Stimulated activated CD4-positive, alpha-beta T cell treated with anti-CD3 and anti-CD28 coated beads, Interleukin-1b, Interleukin-23, amount 100 ng/mL, for 1 hour (primary cell): ENCODE measurements around the gene NADK2.
"Not testable (repeated sequence)": the region's sequence is repeated elsewhere in the genome, so short reads cannot be mapped to it uniquely, and the experiment has no call there.

ENCODE experiments used
- DNase-seq, 2 donors: peaks; one replicate each; pipeline ENCODE4 v3.0.0-alpha.2; 2020; ENCODE audit warnings: low read depth in 2 of 2

The NADK2 gene, protein sequence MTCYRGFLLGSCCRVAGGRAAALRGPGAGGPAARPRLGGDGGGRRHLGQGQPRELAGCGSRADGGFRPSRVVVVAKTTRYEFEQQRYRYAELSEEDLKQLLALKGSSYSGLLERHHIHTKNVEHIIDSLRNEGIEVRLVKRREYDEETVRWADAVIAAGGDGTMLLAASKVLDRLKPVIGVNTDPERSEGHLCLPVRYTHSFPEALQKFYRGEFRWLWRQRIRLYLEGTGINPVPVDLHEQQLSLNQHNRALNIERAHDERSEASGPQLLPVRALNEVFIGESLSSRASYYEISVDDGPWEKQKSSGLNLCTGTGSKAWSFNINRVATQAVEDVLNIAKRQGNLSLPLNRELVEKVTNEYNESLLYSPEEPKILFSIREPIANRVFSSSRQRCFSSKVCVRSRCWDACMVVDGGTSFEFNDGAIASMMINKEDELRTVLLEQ

GRCh38 chr5:36241631-36242533 lies at the start of gene NADK2:
TSS of gene NADK2 (minus strand) at chr5:36241925. CDS start at chr5:36241798, 127 bp downstream.
- peak; percentile 74 to 83 for DNase-seq

DNA sequence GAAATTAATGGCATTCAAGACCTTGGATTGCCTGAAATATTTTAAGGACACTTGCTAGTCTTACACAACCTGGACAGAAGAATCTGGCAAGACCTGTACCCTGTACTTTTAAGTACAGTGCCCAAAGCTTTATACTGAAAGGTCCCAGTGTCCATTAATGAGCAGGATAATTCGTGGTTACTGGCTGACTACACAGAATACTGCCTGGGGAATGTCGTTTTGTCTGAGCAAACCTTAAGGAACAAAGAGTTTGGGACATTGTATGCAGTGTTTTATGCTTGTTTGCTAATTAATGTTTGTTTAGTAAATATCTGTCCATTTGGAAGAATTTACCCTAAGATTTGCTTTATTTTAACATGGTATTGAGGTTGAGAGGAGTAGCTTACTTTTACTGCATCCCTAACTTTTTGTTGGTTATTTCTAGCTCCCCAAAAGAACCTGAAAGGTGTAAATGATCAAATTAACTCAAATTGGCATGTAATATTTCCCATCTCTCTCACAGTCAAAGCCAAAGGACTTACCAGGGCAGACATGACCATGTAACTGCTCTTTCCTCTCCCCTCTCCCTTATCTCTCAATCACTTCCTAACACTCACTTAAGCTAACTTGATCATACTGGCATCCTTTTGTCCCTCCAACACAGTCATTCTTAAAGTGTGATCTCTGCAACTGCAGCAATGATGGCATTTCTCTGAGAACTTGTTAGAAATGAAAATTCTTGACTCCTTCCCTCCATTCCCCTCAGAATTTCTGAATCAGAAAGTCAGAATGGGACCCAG lies 44.3 kb upstream of the NADK2 start:
- DNase-seq: no peak

GRCh38 chr5:36283775-36284174 lies 42.0 kb upstream of the NADK2 start:
- not testable (repeated sequence) for DNase-seq

- no peak for DNase-seq
These were observed 39.9 kb upstream of the NADK2 start for GRCh38 chr5:36281626-36282025.

GRCh38 chr5:36279054-36279698 lies 37.5 kb upstream of the NADK2 start:
- no peak for DNase-seq

DNA sequence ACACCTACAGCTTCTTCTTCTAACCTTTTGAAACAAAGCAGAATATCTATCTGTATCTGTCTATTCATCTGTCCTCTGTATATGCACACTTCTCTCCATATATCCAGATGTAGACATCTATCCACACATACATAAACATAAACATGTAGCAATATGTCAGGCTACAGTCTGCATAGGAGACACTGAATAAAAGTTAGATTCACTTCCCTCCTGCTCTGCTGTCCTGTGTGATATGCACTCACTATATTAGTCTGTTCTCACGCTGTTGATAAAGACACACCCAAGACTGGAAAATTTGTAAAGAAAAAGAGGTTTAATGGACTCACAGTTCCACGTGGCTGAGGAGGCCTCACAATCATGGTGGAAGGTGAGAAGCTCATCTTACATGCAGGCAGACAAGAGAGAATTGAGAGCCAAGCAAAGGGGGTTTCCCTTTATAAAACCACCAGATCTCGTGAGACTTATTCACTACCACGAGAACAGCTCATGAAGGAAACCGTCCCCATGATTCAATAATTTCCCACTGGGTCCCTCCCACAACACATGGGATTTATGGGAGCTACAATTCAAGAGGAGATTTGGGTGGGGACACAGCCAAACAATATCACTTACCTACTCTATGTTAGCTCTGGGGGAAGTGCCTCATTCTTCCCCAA lies 35.9 kb upstream of the NADK2 start:
- DNase-seq: no peak

DNA sequence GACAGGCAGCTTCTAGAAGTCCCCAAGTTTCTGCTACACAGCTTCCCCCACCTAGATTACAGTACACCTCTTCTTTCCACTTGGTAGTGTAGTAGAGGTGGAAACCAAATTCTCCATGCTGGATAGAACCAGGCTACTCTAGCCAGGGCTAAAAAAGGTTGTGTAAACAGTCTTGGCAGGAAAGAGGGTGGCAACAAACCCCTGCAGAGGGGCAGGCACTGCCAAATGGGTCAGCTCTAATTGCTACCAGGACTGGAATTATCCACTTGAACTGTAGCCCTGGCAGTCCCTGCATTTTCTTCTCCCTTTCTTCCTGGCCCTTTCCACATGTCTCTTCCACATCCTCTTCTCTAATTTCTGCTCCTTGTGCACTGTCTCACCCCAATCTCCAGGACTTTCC lies 35.1 kb upstream of the NADK2 start:
- DNase-seq: no peak

DNA sequence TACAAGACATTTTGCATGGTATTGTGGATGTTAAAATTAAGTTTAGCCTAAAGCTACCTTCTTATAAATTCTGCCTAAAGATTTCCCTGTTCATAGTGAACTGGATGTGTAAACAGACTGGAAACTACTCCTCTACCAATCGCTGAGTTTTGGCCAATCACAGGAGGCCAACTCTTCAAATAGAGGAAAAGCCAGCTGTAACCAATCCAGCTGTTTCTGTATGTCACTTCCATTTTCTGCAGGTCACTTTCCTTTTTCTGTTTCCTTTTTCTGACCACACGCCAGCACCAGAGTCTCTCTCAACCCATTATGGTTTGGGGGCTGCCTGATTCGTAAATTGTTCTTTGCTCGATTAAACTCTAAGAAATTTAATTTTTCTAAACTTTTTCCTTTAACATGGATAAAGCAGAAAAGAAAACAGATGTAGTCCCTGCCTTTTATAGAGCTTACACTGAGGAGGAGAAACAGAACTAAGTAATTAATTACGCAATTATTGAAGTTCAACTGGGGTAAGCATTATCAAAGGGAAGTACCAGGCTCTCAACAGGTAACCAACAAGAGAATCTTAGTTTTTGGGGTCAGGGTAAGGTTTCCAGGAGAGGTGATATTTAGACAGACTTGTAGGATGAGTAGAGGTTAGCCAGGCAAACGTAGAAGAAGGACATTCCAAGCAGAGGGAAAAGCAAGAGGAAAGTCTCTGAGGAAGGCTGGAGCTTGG lies 32.2 kb upstream of the NADK2 start:
- no peak for DNase-seq

DNA sequence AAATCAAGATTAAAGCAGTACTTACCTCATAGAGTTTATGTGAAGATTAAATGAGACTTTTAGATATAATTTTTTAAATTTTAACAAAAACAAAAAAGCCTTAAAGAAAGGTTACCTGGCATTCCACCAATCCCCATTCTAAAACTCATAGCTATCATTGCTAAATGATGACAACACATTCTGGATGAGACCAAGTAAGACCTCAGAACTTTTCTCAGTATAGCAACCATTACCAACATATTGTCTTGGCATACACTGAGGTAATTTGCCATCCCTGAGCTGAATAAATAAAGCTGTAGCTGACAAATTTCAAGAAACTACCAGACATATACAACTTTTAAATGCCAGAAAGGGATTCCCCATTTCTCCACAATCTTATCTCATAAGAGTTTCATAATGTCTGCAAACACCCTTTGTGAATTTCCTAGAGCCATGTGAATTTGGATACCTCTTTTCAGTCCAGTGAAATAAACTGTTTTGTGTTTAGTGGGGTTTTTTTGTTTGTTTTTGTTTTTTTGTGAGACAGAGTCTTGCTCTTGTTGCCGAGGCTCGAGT lies 30.5 kb upstream of the NADK2 start:
- DNase-seq: no peak

DNA sequence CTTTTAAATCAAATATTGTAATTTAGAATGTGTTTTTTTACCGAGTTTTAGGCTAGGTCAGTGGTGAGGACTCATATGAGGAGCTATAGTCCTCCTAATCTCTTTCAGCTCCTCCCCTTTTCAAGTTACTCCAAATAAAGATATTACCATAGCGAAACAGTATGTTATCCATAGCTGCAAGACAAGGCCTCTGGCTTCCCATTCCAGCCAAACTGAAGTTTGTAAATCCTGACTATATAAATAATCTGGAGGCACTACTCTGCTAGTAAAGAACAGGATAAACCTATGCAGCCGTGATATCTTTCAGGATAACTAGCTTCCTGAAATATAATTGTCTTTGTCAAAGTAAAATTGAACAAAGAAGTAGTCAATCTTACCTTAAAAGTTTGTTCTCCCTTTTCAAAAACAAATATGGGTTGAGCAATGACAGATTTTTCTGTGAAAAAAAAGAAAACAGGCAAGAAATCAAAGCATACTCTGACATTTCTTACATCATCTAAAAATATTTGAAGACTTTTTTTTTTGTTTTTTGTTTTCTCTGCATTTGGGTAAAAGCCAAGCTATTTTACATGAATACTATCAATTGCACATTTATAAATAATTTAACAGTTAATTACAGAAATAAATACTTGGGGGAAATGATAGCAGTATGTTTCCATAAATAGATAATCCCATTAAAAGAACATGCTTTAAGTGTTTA lies 29.3 kb upstream of the NADK2 start:
- no peak for DNase-seq

GRCh38 chr5:36270175-36270574 lies 28.4 kb upstream of the NADK2 start:
- DNase-seq: no peak

- no peak for DNase-seq
These were observed 27.8 kb upstream of the NADK2 start for GRCh38 chr5:36269478-36269877.

GRCh38 chr5:36267905-36268304 lies 26.2 kb upstream of the NADK2 start:
- no peak for DNase-seq

DNA sequence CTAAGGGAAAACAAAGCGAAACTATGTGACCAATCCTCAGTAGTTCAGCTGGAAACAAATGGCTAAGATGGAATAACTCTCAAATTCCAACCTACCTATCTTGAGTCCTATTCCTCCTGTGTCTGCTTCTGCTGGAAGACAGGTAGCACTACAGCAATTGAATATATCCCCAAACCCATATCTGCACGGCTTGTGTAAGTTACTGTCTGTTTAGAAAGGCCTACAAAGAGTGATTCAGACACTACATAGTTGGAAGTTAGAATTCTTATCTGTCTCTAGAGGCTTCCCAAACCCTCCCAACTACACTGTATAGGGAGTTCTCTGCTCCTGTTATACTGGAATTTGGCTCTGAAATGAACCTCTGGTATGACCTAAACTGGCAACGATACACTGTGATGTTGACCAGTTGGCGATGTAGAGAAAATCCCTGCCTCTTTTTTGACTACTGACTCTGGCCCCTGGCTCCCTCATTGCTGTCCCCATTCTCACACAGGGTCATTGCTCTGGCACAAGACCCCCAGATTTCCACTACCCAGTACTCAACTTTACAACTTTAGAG lies 22.6 kb upstream of the NADK2 start:
- DNase-seq: no peak

- DNase-seq: no peak
These were observed 19.5 kb upstream of the NADK2 start for GRCh38 chr5:36261186-36261585.

DNA sequence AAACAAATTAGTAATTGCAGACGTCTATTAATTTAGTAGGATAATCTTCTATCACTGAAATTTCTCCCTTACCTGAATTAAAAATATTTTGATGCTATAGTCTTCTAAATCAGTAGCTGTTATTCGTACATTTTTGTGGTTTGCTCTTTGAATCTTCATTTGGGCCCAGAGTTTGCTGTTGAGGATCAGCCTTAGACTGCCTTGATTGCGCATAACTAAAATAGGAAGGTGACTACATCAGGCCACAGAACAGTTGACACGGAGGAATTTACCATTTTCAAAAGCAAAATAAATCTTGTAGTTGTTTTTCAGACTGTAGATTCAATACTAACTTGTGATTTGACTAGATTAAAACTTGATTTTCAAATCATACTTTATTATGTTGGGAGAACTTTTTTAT lies 11.8 kb upstream of the NADK2 start:
- no peak for DNase-seq

DNA sequence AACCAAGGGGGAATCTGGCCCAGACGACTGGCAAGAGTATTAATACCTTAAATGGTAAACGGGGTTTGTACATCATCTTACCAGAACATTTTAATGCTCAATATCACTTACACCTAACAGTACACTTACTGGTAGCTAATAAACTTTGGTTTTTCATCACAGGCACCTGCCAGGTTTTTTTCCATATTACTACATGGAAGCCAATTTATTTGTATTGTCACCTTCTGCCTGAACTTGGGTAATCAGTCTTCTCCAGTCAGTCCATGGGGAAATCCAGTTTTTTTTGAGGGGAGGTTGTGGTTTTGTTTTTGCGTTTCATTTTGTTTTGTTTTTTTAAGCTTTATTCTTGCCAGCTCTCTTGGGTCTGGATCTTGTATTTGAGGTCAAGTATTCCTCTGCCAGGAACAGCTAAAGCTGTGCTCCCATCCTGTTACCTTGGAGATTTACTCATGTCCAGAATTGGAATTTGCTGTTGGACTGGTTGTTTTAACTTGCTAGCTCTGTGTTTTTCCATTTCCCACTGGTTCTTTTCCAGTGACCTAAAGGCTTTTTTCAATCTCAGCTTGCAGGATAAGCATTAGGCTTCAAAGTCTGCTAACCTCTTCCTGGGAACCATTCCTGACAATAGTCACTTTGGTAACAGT lies 11.1 kb upstream of the NADK2 start:
- no peak for DNase-seq

- no peak for DNase-seq
These were observed 9.5 kb upstream of the NADK2 start for GRCh38 chr5:36251218-36251617.

GRCh38 chr5:36250427-36250826 lies 8.7 kb upstream of the NADK2 start:
- no peak for DNase-seq
